HepG2 (cell line): ENCODE data around the gene RABEP2. TPM values are rescaled to one million over a fixed set of nuclear protein-coding genes. Genes with fewer than 3 reads are reported as not detected.

ENCODE experiments used
- ARNTL ChIP-seq: sonication (generic); formaldehyde crosslinking; IDR thresholded peaks from 2 replicates; pipeline ENCODE4 v1.4.0; 2020; ENCODE audit warnings: mild to moderate bottlenecking, missing genetic modification reagents
- BRCA1 ChIP-seq: sonication (generic); formaldehyde crosslinking; IDR thresholded peaks from 2 replicates; pipeline ENCODE4 v1.4.0; 2020; ENCODE audit warnings: missing genetic modification reagents
- ELF4 ChIP-seq: sonication (generic); formaldehyde crosslinking; IDR thresholded peaks from 2 replicates; pipeline ENCODE4 v1.5.0; 2020; ENCODE audit warnings: missing genetic modification reagents, mild to moderate bottlenecking, moderate library complexity, borderline replicate concordance
- FOXK1 ChIP-seq: sonication (generic); formaldehyde crosslinking; IDR thresholded peaks from 2 replicates; pipeline ENCODE4 v1.4.0; 2020; ENCODE audit warnings: low read depth, missing genetic modification reagents, borderline replicate concordance
- GTF3A ChIP-seq: sonication (generic); formaldehyde crosslinking; conservative IDR thresholded peaks from 2 replicates; pipeline ENCODE4 v1.4.0; 2020; ENCODE audit warnings: mild to moderate bottlenecking, missing genetic modification reagents
- MXD3 ChIP-seq: IDR thresholded peaks from 2 replicates; pipeline ENCODE4 v1.6.1; 2016; ENCODE audit warnings: mild to moderate bottlenecking, missing biosample characterization, missing genetic modification reagents
- NAIF1 ChIP-seq: sonication (generic); formaldehyde crosslinking; IDR thresholded peaks from 2 replicates; pipeline ENCODE4 v1.5.0; 2020; ENCODE audit warnings: mild to moderate bottlenecking, missing genetic modification reagents, borderline replicate concordance
- NCOA5 ChIP-seq: sonication (generic); formaldehyde crosslinking; IDR thresholded peaks from 2 replicates; pipeline ENCODE4 v1.4.0; 2020; ENCODE audit warnings: missing genetic modification reagents
- NFIC ChIP-seq: IDR thresholded peaks from 2 replicates; pipeline ENCODE4 v1.6.1; 2012; ENCODE audit warnings: mild to moderate bottlenecking, low read length, inconsistent platforms
- POLR2A ChIP-seq, 2 experiments: IDR thresholded peaks; 2 replicates each; pipeline ENCODE4 v1.6.1; 2011; ENCODE audit warnings: low read depth in 2 of 2, low read length in 2 of 2, mild to moderate bottlenecking in 1 of 2, moderate library complexity in 1 of 2; ENCODE audit not compliant: insufficient read depth in 1 of 2
- SNAI1 ChIP-seq: sonication (generic); formaldehyde crosslinking; IDR thresholded peaks from 2 replicates; pipeline ENCODE4 v1.5.0; 2020; ENCODE audit warnings: mild to moderate bottlenecking, missing genetic modification reagents, borderline replicate concordance
- SRY ChIP-seq: sonication (generic); formaldehyde crosslinking; IDR thresholded peaks from 2 replicates; pipeline ENCODE4 v1.8.0; 2022; ENCODE audit warnings: mild to moderate bottlenecking, missing genetic modification reagents
- ZFP37 ChIP-seq: sonication (generic); formaldehyde crosslinking; IDR thresholded peaks from 2 replicates; pipeline ENCODE4 v1.4.0; 2020; ENCODE audit warnings: missing genetic modification reagents, borderline replicate concordance
- ZFP90 ChIP-seq: sonication (generic); formaldehyde crosslinking; IDR thresholded peaks from 2 replicates; pipeline ENCODE4 v1.8.0; 2022; ENCODE audit warnings: missing genetic modification reagents, mild to moderate bottlenecking, inconsistent platforms, borderline replicate concordance
- ZKSCAN8 ChIP-seq: IDR thresholded peaks from 2 replicates; pipeline ENCODE4 v1.6.1; 2016; ENCODE audit warnings: borderline replicate concordance, missing genetic modification reagents, missing compliant biosample characterization
- ZNF207 ChIP-seq: fragments of 450-650 bp; IDR thresholded peaks from 2 replicates; pipeline ENCODE4 v1.6.1; 2016; ENCODE audit warnings: antibody characterized with exemption, borderline replicate concordance
- ZNF24 ChIP-seq: fragments of 450-650 bp; IDR thresholded peaks from 2 replicates; pipeline ENCODE4 v1.6.1; 2017; ENCODE audit warnings: antibody characterized with exemption, mild to moderate bottlenecking
- ZNF468 ChIP-seq: sonication (generic); formaldehyde crosslinking; IDR thresholded peaks from 2 replicates; pipeline ENCODE4 v1.8.0; 2022; ENCODE audit warnings: mild to moderate bottlenecking, moderate library complexity, missing genetic modification reagents
- ZNF839 ChIP-seq: sonication (generic); formaldehyde crosslinking; IDR thresholded peaks from 2 replicates; pipeline ENCODE4 v1.4.0; 2020; ENCODE audit warnings: missing genetic modification reagents, mild to moderate bottlenecking, borderline replicate concordance
- polyA plus RNA-seq, 8 experiments: library from polyadenylated mRNA; depleted of rRNA in 3 of 8; stranded (reverse) in 7 of 8; unstranded in 1 of 8; fragments of >200 nt; fragmentation: Illumina TruSeq in 4 of 8; extraction: Trizol in 4 of 8; gene quantifications; 2 replicates each; pipeline versions ENCODE4 v1.2.1 to v1.2.3, GENCODE V29; 2011 to 2016; ENCODE audit warnings: low read depth in 4 of 8, missing spikeins in 1 of 8, mixed read lengths in 1 of 8; ENCODE audit not compliant: insufficient read depth in 1 of 8
- total RNA-seq, 5 experiments: library from RNA; depleted of rRNA; stranded (reverse); fragments of >200 nt; fragmentation: Illumina TruSeq; extraction: Trizol; gene quantifications; 2 replicates each; pipeline ENCODE4 v1.2.3, GENCODE V29; 2016; ENCODE audit warnings: low read depth in 1 of 5
- TF ChIP-seq, protein P1 (sequence below): IDR thresholded peaks from 2 replicates; pipeline ENCODE4 v1.6.1; 2018; ENCODE audit warnings: missing genetic modification reagents, mild to moderate bottlenecking, missing compliant biosample characterization
- TF ChIP-seq, protein P2 (sequence below): sonication (generic); formaldehyde crosslinking; IDR thresholded peaks from 2 replicates; pipeline ENCODE4 v1.8.1; 2023; ENCODE audit warnings: missing genetic modification reagents, inconsistent platforms, borderline replicate concordance
- TF ChIP-seq, protein P3 (sequence below): sonication (generic); formaldehyde crosslinking; IDR thresholded peaks from 2 replicates; pipeline ENCODE4 v1.8.0; 2023; ENCODE audit warnings: mild to moderate bottlenecking, missing genetic modification reagents
- TF ChIP-seq, protein P4 (sequence below): sonication (generic); formaldehyde crosslinking; IDR thresholded peaks from 2 replicates; pipeline ENCODE4 v1.4.0; 2020; ENCODE audit warnings: missing genetic modification reagents

RABEP2 gene
- total and polyA plus RNA-seq, 2 of the 13 experiments (the other 11 are each of a cell fraction or from before 2014, with no cell fraction given), result 10.8 to 18.4 TPM

- peak; percentile 90; the same call in 1 of the 2 replicates for TF ChIP-seq GTF3A (CRISPR knock-in tag)
- peak; percentile 90 for TF ChIP-seq SRY (CRISPR knock-in tag)
- TF ChIP-seq BRCA1 (CRISPR knock-in tag), result no peak
- TF ChIP-seq ZNF839 (CRISPR knock-in tag), result peak; percentile 98; the same call in 1 of the 2 replicates
- peak; percentile 79; the same call in 1 of the 2 replicates for TF ChIP-seq ELF4 (CRISPR knock-in tag)
- peak; percentile 85; the same call in 1 of the 2 replicates for TF ChIP-seq ZFP37
- peak; percentile 75; the same call in 1 of the 2 replicates for TF ChIP-seq ZNF468
- TF ChIP-seq, protein P1, sequence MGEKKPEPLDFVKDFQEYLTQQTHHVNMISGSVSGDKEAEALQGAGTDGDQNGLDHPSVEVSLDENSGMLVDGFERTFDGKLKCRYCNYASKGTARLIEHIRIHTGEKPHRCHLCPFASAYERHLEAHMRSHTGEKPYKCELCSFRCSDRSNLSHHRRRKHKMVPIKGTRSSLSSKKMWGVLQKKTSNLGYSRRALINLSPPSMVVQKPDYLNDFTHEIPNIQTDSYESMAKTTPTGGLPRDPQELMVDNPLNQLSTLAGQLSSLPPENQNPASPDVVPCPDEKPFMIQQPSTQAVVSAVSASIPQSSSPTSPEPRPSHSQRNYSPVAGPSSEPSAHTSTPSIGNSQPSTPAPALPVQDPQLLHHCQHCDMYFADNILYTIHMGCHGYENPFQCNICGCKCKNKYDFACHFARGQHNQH (CRISPR knock-in tag), result peak; percentile 77
- TF ChIP-seq, protein P2, sequence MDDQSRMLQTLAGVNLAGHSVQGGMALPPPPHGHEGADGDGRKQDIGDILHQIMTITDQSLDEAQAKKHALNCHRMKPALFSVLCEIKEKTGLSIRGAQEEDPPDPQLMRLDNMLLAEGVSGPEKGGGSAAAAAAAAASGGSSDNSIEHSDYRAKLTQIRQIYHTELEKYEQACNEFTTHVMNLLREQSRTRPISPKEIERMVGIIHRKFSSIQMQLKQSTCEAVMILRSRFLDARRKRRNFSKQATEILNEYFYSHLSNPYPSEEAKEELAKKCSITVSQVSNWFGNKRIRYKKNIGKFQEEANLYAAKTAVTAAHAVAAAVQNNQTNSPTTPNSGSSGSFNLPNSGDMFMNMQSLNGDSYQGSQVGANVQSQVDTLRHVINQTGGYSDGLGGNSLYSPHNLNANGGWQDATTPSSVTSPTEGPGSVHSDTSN, result peak; percentile 73; the same call in 1 of the 2 replicates
- TF ChIP-seq SNAI1 (CRISPR knock-in tag), result peak; percentile 93
- TF ChIP-seq ZFP90 (CRISPR knock-in tag), result peak; percentile 94
- TF ChIP-seq, protein P3, sequence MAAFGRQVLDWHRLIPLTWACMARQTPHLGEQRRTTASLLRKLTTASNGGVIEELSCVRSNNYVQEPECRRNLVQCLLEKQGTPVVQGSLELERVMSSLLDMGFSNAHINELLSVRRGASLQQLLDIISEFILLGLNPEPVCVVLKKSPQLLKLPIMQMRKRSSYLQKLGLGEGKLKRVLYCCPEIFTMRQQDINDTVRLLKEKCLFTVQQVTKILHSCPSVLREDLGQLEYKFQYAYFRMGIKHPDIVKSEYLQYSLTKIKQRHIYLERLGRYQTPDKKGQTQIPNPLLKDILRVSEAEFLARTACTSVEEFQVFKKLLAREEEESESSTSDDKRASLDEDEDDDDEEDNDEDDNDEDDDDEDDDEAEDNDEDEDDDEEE (CRISPR knock-in tag), result peak; percentile 83; the same call in 1 of the 2 replicates
- peak; percentile 84; the same call in 1 of the 2 replicates for TF ChIP-seq NFIC
- peak; percentile 60; the same call in 1 of the 2 replicates for TF ChIP-seq NAIF1
- TF ChIP-seq POLR2A (IDR thresholded peaks at IDR 0.05; ENCODE audit: insufficient read depth in 1 of 2, low read depth in 2 of 2, low read length in 2 of 2), result peak; percentile 88 to 89
- TF ChIP-seq ZKSCAN8, result no peak
- peak; percentile 89 for TF ChIP-seq MXD3 (CRISPR knock-in tag)
- no peak for TF ChIP-seq NCOA5 (CRISPR knock-in tag)
- TF ChIP-seq ARNTL (CRISPR knock-in tag), result peak; percentile 97
- peak; percentile 94; the same call in 1 of the 2 replicates for TF ChIP-seq ZNF207
- TF ChIP-seq FOXK1 (CRISPR knock-in tag), result peak; percentile 96
- TF ChIP-seq, protein P4, sequence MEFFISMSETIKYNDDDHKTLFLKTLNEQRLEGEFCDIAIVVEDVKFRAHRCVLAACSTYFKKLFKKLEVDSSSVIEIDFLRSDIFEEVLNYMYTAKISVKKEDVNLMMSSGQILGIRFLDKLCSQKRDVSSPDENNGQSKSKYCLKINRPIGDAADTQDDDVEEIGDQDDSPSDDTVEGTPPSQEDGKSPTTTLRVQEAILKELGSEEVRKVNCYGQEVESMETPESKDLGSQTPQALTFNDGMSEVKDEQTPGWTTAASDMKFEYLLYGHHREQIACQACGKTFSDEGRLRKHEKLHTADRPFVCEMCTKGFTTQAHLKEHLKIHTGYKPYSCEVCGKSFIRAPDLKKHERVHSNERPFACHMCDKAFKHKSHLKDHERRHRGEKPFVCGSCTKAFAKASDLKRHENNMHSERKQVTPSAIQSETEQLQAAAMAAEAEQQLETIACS (CRISPR knock-in tag), result peak; percentile 42
- no peak for TF ChIP-seq ZNF24
Measured at GRCh38 chr16:28974437-28975157, 49.6 kb upstream of the RABEP2 start, which contains the start of gene SPNS1 (continued).
